ENCODE data around the gene TTC28. TPM values are rescaled to one million over a fixed set of nuclear protein-coding genes. Genes with fewer than 3 reads are reported as not detected.

TTC28 gene
- total and polyA plus RNA-seq, 2 donors (not counting 1 experiment from before 2014, with no cell fraction given): 8.2 to 31.4 TPM

GRCh38 chr22:28398355-28398754 lies 281.3 kb downstream of the TTC28 start:
- no peak overlapping the region for H3K4me3 ChIP-seq (replicated peaks in 1 of 4; ENCODE audit: control extremely low read depth in 1 of 4, insufficient read depth in 1 of 4, low read depth in 3 of 4, low read length in 4 of 4)
- H3K27ac ChIP-seq (ENCODE audit: insufficient read depth, low read length): no peak overlapping the region
- no peak overlapping the region for H2AFZ ChIP-seq (ENCODE audit: low read length)
- H3K4me1 ChIP-seq (ENCODE audit: control insufficient read depth, extremely low read depth, insufficient read depth, low read length): peaks cover 14% of the 10 kb centered on the region
- no peaks in the 10 kb centered on the region for H4K20me1 ChIP-seq (ENCODE audit: control insufficient read depth, extremely low read depth, insufficient read depth, low read length)
- TF ChIP-seq EZH2 (IDR thresholded peaks at IDR 0.05; ENCODE audit: low read length, missing control alignments) (no peak), CTCF (conservative IDR thresholded peaks at IDR 0.05 in 1 of 2, IDR thresholded peaks at IDR 0.05 in 1 of 2; ENCODE audit: low read depth in 1 of 2, low read length in 2 of 2) (no peak)
- H3K9me3 ChIP-seq (ENCODE audit: control insufficient read depth, insufficient read depth, low read depth, low read length): no peaks in the 10 kb centered on the region
- H3K79me2 ChIP-seq (ENCODE audit: control insufficient read depth, insufficient read depth, low read length): no peaks in the 10 kb centered on the region
- no peaks in the 10 kb centered on the region for H3K36me3 ChIP-seq (ENCODE audit: control insufficient read depth, insufficient read depth, low read length)
- no peak overlapping the region for H3K4me2 ChIP-seq (ENCODE audit: extremely low read depth, insufficient read depth, low read length)
- no peak for DNase-seq (ENCODE audit: low read depth in 2 of 2)
- no peaks in the 10 kb centered on the region for H3K27me3 ChIP-seq (ENCODE audit: control insufficient read depth, insufficient read depth, low read length)
- no peak overlapping the region for H3K9ac ChIP-seq (ENCODE audit: insufficient read depth, low read length)

GRCh38 chr22:28397306-28397705 lies 282.3 kb downstream of the TTC28 start:
- no peak overlapping the region for H2AFZ ChIP-seq (ENCODE audit: low read length)
- H4K20me1 ChIP-seq (ENCODE audit: control insufficient read depth, extremely low read depth, insufficient read depth, low read length): no peaks in the 10 kb centered on the region
- H3K9ac ChIP-seq (ENCODE audit: insufficient read depth, low read length): no peak overlapping the region
- no peaks in the 10 kb centered on the region for H3K9me3 ChIP-seq (ENCODE audit: control insufficient read depth, insufficient read depth, low read depth, low read length)
- TF ChIP-seq EZH2 (IDR thresholded peaks at IDR 0.05; ENCODE audit: low read length, missing control alignments) (no peak), CTCF (conservative IDR thresholded peaks at IDR 0.05 in 1 of 2, IDR thresholded peaks at IDR 0.05 in 1 of 2; ENCODE audit: low read depth in 1 of 2, low read length in 2 of 2) (no peak)
- H3K79me2 ChIP-seq (ENCODE audit: control insufficient read depth, insufficient read depth, low read length): no peaks in the 10 kb centered on the region
- H3K4me3 ChIP-seq (replicated peaks in 1 of 4; ENCODE audit: control extremely low read depth in 1 of 4, insufficient read depth in 1 of 4, low read depth in 3 of 4, low read length in 4 of 4): no peak overlapping the region
- peak in 1 of 2 donors; percentile 16 for DNase-seq (ENCODE audit: low read depth in 2 of 2)
- H3K36me3 ChIP-seq (ENCODE audit: control insufficient read depth, insufficient read depth, low read length): no peaks in the 10 kb centered on the region
- H3K4me1 ChIP-seq (ENCODE audit: control insufficient read depth, extremely low read depth, insufficient read depth, low read length): peaks cover 14% of the 10 kb centered on the region
- no peak overlapping the region for H3K27ac ChIP-seq (ENCODE audit: insufficient read depth, low read length)
- H3K4me2 ChIP-seq (ENCODE audit: extremely low read depth, insufficient read depth, low read length): no peak overlapping the region
- no peaks in the 10 kb centered on the region for H3K27me3 ChIP-seq (ENCODE audit: control insufficient read depth, insufficient read depth, low read length)

- H3K27me3 ChIP-seq (ENCODE audit: control insufficient read depth, insufficient read depth, low read length): no peaks in the 10 kb centered on the region
- DNase-seq (ENCODE audit: low read depth in 2 of 2): peak; percentile 48 to 78
- peak overlapping the region; percentile 46 for H3K4me2 ChIP-seq (ENCODE audit: extremely low read depth, insufficient read depth, low read length)
- no peak overlapping the region for H3K9ac ChIP-seq (ENCODE audit: insufficient read depth, low read length)
- H3K4me3 ChIP-seq (replicated peaks in 1 of 4; ENCODE audit: control extremely low read depth in 1 of 4, insufficient read depth in 1 of 4, low read depth in 3 of 4, low read length in 4 of 4): no peak overlapping the region
- H3K9me3 ChIP-seq (ENCODE audit: control insufficient read depth, insufficient read depth, low read depth, low read length): no peaks in the 10 kb centered on the region
- no peak overlapping the region for H2AFZ ChIP-seq (ENCODE audit: low read length)
- H3K79me2 ChIP-seq (ENCODE audit: control insufficient read depth, insufficient read depth, low read length): no peaks in the 10 kb centered on the region
- H4K20me1 ChIP-seq (ENCODE audit: control insufficient read depth, extremely low read depth, insufficient read depth, low read length): no peaks in the 10 kb centered on the region
- peaks cover 14% of the 10 kb centered on the region for H3K4me1 ChIP-seq (ENCODE audit: control insufficient read depth, extremely low read depth, insufficient read depth, low read length)
- TF ChIP-seq EZH2 (IDR thresholded peaks at IDR 0.05; ENCODE audit: low read length, missing control alignments) (no peak), CTCF (conservative IDR thresholded peaks at IDR 0.05 in 1 of 2, IDR thresholded peaks at IDR 0.05 in 1 of 2; ENCODE audit: low read depth in 1 of 2, low read length in 2 of 2) (no peak)
- H3K36me3 ChIP-seq (ENCODE audit: control insufficient read depth, insufficient read depth, low read length): no peaks in the 10 kb centered on the region
- H3K27ac ChIP-seq (ENCODE audit: insufficient read depth, low read length): peak overlapping the region; percentile 4
These were observed 283.5 kb downstream of the TTC28 start for GRCh38 chr22:28395920-28396753.
